ENCODE measurements around the gene SSR2. TPM values are rescaled to one million over a fixed set of nuclear protein-coding genes. Genes with fewer than 3 reads are reported as not detected.

The SSR2 gene
- total RNA-seq, 1 donor from 2014 or later: 564 TPM

DNA sequence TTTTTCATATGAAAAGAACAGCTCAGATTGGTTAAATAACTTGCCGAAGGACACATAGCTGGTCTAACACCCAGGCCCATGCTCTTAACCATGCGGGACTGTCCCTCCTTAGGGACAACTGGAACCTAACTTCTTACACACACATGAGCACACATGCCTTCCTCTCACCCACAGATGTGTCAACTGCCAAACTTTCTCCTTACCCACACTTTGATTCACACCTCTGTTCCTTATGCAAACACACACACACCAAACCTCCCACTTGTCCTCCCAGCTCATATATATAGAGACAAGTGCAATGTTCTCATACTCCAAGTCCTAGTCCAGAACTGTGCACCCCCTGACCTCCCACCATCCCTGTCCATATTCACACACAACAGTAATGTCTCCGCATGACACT, 44.5 kb upstream of the SSR2 start:
- H3K36me3 ChIP-seq (ENCODE audit: control insufficient read depth, insufficient read depth, low read length): peaks cover 12% of the 10 kb centered on the region
- no peak for FAIRE-seq

DNA sequence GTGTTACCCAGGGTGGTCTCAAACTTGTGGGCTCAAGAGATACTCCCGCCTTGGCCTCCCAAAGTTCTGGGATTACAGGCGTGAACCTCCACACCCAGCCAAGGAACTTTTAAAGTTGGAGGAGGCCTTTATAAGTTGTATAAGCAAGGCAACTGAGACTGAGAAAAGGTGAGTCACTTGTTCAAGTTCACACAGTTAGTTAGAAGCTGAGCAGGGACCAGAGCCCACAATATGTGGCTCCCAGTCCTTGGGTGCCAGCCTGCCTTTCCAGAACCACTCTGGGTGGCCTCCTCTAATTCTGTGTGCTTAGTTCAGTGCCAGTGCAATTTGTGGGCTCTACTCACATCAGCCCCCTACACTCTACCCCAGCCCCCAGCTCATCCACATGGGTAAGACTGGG, 43.9 kb upstream of the SSR2 start:
- Histone ChIP-seq H3K27me3 (ENCODE audit: control insufficient read depth, insufficient read depth, low read length) (no peaks in the 10 kb centered on the region), H3K4me3 (ENCODE audit: low read depth, low read length) (no peak overlapping the region), H3K36me3 (ENCODE audit: control insufficient read depth, insufficient read depth, low read length) (peaks cover 7% of the 10 kb centered on the region)
- FAIRE-seq (no peak), DNase-seq (ENCODE audit: low read depth) (no peak)
- TF ChIP-seq, protein P1, sequence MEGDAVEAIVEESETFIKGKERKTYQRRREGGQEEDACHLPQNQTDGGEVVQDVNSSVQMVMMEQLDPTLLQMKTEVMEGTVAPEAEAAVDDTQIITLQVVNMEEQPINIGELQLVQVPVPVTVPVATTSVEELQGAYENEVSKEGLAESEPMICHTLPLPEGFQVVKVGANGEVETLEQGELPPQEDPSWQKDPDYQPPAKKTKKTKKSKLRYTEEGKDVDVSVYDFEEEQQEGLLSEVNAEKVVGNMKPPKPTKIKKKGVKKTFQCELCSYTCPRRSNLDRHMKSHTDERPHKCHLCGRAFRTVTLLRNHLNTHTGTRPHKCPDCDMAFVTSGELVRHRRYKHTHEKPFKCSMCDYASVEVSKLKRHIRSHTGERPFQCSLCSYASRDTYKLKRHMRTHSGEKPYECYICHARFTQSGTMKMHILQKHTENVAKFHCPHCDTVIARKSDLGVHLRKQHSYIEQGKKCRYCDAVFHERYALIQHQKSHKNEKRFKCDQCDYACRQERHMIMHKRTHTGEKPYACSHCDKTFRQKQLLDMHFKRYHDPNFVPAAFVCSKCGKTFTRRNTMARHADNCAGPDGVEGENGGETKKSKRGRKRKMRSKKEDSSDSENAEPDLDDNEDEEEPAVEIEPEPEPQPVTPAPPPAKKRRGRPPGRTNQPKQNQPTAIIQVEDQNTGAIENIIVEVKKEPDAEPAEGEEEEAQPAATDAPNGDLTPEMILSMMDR (IDR thresholded peaks at IDR 0.05; ENCODE audit: insufficient read depth, low read length, severe bottlenecking): no peak

More for the DNA sequence above, 44.5 kb upstream of the SSR2 start:
- Histone ChIP-seq H3K27me3 (ENCODE audit: control insufficient read depth, insufficient read depth, low read length) (no peaks in the 10 kb centered on the region), H3K4me3 (ENCODE audit: low read depth, low read length) (no peak overlapping the region)
- no peak for DNase-seq (ENCODE audit: low read depth)
- TF ChIP-seq, protein P1 (IDR thresholded peaks at IDR 0.05; ENCODE audit: insufficient read depth, low read length, severe bottlenecking): no peak

GRCh38 chr1:156063997-156064285, 43.2 kb upstream of the SSR2 start:
- no peak for FAIRE-seq

GRCh38 chr1:156062189-156062588, 41.4 kb upstream of the SSR2 start:
- FAIRE-seq: no peak
- Histone ChIP-seq H3K4me3 (ENCODE audit: low read depth, low read length) (peak overlapping the region; percentile 55), H3K36me3 (ENCODE audit: control insufficient read depth, insufficient read depth, low read length) (peaks cover 2% of the 10 kb centered on the region), H3K27me3 (ENCODE audit: control insufficient read depth, insufficient read depth, low read length) (no peaks in the 10 kb centered on the region)
- TF ChIP-seq, protein P1 (IDR thresholded peaks at IDR 0.05; ENCODE audit: insufficient read depth, low read length, severe bottlenecking): no peak
- peak; percentile 44 for DNase-seq (ENCODE audit: low read depth)

More at GRCh38 chr1:156063997-156064285, 43.2 kb upstream of the SSR2 start:
- Histone ChIP-seq H3K36me3 (ENCODE audit: control insufficient read depth, insufficient read depth, low read length) (peaks cover 5% of the 10 kb centered on the region), H3K4me3 (ENCODE audit: low read depth, low read length) (no peak overlapping the region), H3K27me3 (ENCODE audit: control insufficient read depth, insufficient read depth, low read length) (no peaks in the 10 kb centered on the region)
- TF ChIP-seq, protein P1 (IDR thresholded peaks at IDR 0.05; ENCODE audit: insufficient read depth, low read length, severe bottlenecking): no peak
- no peak for DNase-seq (ENCODE audit: low read depth)

- TF ChIP-seq, protein P1 (IDR thresholded peaks at IDR 0.05; ENCODE audit: insufficient read depth, low read length, severe bottlenecking): no peak
- peaks cover 2% of the 10 kb centered on the region for H3K36me3 ChIP-seq (ENCODE audit: control insufficient read depth, insufficient read depth, low read length)
- H3K4me3 ChIP-seq (ENCODE audit: low read depth, low read length): peak within 1 kb of the TSS; percentile 55
- DNase-seq (ENCODE audit: low read depth) (peak; percentile 88), FAIRE-seq (no peak)
- H3K27me3 ChIP-seq (ENCODE audit: control insufficient read depth, insufficient read depth, low read length): no peaks in the 10 kb centered on the region
Measured at GRCh38 chr1:156060937-156061636, 40.3 kb upstream of the SSR2 start, which contains the start of gene RAB25. RAB25 (plus strand) TSS chr1:156061160; CDS start chr1:156061401, 241 bp downstream.
